Pancreas (tissue), 10 donors: ENCODE measurements around the gene ERAL1. TPM values are rescaled to one million over a fixed set of nuclear protein-coding genes. Genes with fewer than 3 reads are reported as not detected.
A peak's percentile ranks its signal among the peaks of the same experiment; 100 is the strongest.
"Not testable (repeated sequence)": the region's sequence is repeated elsewhere in the genome, so short reads cannot be mapped to it uniquely, and the experiment has no call there.

Experiments
- ATAC-seq, 4 donors: fragments of 200-7000 bp; cut with Tn5 transposase; one replicate each; pipeline versions ENCODE4 v1.8.0 to v1.9.1; 2020; ENCODE audit warnings: mild to moderate bottlenecking in 4 of 4, moderate library complexity in 4 of 4
- DNase-seq, 6 donors: peaks; one replicate each; pipeline ENCODE4 v3.0.0-alpha.2; 2020
- FAIRE-seq: peaks from 2 replicates; lab custom pipeline; 2012; peaks lifted over from hg19 to GRCh38; lab: Jason Lieb, UNC
- H3K27ac ChIP-seq, 4 donors: fragments of 200-600 bp; sonication (generic); 1 replicate in 3 of 4; 2 replicates in 1 of 4; pipeline versions ENCODE4 v1.5.0 to v1.8.0; 2020
- H3K27me3 ChIP-seq, 4 donors: fragments of 200-600 bp; one replicate each; pipeline ENCODE4 v1.8.0; 2021
- H3K36me3 ChIP-seq, 3 donors: fragments of 200-600 bp; sonication (generic) in 1 of 3; one replicate each; pipeline versions ENCODE4 v1.5.0 to v1.8.0; 2020 to 2021
- H3K4me1 ChIP-seq, 3 donors: fragments of 200-600 bp; one replicate each; pipeline ENCODE4 v1.8.0; 2021
- H3K4me3 ChIP-seq, 4 donors: fragments of 200-600 bp; sonication (generic) in 2 of 4; one replicate each; pipeline versions ENCODE4 v1.5.0 to v1.8.0; 2020 to 2021
- H3K9me3 ChIP-seq, 4 donors: fragments of 200-600 bp; one replicate each; pipeline ENCODE4 v1.8.0; 2021
- WGBS, 2 donors: extraction: QIAGEN DNeasy Blood & Tissue Kit; methylation state at CpG; one replicate each; pipeline ENCODE4 v1.1.7; 2013; 5-methylcytosine and 5-hydroxymethylcytosine counted together
- intact Hi-C, 3 donors: fragments of 100-400 bp; cut with DNase I; formaldehyde crosslinking; loops; one replicate each; pipeline versions ENCODE4 v1.11.1 to v1.14.2; 2022
- polyA plus RNA-seq, 2 donors: library from polyadenylated mRNA; stranded (reverse); fragments of 200-250 nt; gene quantifications; one replicate each; pipeline ENCODE4 v1.2.3, GENCODE V29; 2013
- total RNA-seq, 6 donors: library from RNA; stranded (reverse); fragmentation: NEBNext Ultra II Directional in 4 of 6; extraction: Animal tissue kit (Norgen Biotek cat#: 25700) in 4 of 6; gene quantifications; one replicate each; pipeline versions ENCODE4 v1.2.1 to v1.2.4, GENCODE V29; 2021 to 2023
- TF ChIP-seq, protein P1 (sequence below), 4 donors: fragments of 200-600 bp; sonication (generic) in 3 of 4; IDR thresholded peaks; one replicate each; pipeline versions ENCODE4 v1.5.0 to v1.8.0; 2021; ENCODE audit warnings: antibody characterized with exemption in 4 of 4
- donor health status: healthy with polysubstance abuse.
- donor health status: DM: no; HTN: no; CAD: no; lungs with moderate emphysema.
- donor health status: DM: no; HTN: no; CAD: no.
- donor health status: control.
- donor health status: control.
- donor health status: Bipolar disorder and iron deficiency.
- donor health status: DM: yes; HTN: yes; CAD: no.
- donor health status: DM: no; HTN: no; CAD: no.
- donor health status: DM: no; HTN: no; CAD: no.
- donor health status: DM: yes; HTN: yes; CAD: no.

ERAL1 gene
- total and polyA plus RNA-seq, 8 donors: 11.7 to 36.8 (median 17.1) TPM

GRCh38 chr17:28867276-28867675, 12.5 kb downstream of the ERAL1 start:
- Histone ChIP-seq H3K36me3 (no peaks in the 10 kb centered on the region), H3K4me3 (no peak overlapping the region), H3K27ac (no peak overlapping the region), H3K27me3 (no peaks in the 10 kb centered on the region), H3K4me1 (no peaks in the 10 kb centered on the region), H3K9me3 (no peaks in the 10 kb centered on the region)
- TF ChIP-seq, protein P1, sequence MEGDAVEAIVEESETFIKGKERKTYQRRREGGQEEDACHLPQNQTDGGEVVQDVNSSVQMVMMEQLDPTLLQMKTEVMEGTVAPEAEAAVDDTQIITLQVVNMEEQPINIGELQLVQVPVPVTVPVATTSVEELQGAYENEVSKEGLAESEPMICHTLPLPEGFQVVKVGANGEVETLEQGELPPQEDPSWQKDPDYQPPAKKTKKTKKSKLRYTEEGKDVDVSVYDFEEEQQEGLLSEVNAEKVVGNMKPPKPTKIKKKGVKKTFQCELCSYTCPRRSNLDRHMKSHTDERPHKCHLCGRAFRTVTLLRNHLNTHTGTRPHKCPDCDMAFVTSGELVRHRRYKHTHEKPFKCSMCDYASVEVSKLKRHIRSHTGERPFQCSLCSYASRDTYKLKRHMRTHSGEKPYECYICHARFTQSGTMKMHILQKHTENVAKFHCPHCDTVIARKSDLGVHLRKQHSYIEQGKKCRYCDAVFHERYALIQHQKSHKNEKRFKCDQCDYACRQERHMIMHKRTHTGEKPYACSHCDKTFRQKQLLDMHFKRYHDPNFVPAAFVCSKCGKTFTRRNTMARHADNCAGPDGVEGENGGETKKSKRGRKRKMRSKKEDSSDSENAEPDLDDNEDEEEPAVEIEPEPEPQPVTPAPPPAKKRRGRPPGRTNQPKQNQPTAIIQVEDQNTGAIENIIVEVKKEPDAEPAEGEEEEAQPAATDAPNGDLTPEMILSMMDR (IDR thresholded peaks at IDR 0.05): no peak
- 79 to 82% methylated on average over 7 of the region's 7 CpGs for WGBS, 2 donors
- no peak for FAIRE-seq
- intact Hi-C loops: no loop called here
- no peak for ATAC-seq
- DNase-seq: no peak

- DNase-seq: no peak
- intact Hi-C loops: no loop called here
- ATAC-seq: no peak
- H3K27me3 ChIP-seq: no peaks in the 10 kb centered on the region
- H3K4me3 ChIP-seq: no peak overlapping the region
- FAIRE-seq: no peak
- H3K27ac ChIP-seq: no peak overlapping the region
- H3K36me3 ChIP-seq: no peaks in the 10 kb centered on the region
- H3K9me3 ChIP-seq: no peaks in the 10 kb centered on the region
- H3K4me1 ChIP-seq: no peaks in the 10 kb centered on the region
- 83 to 87% methylated on average over 6 of the region's 6 CpGs for WGBS, 2 donors
- TF ChIP-seq, protein P1 (IDR thresholded peaks at IDR 0.05): no peak
These were observed 16.3 kb downstream of the ERAL1 start for GRCh38 chr17:28871056-28871579.

DNA sequence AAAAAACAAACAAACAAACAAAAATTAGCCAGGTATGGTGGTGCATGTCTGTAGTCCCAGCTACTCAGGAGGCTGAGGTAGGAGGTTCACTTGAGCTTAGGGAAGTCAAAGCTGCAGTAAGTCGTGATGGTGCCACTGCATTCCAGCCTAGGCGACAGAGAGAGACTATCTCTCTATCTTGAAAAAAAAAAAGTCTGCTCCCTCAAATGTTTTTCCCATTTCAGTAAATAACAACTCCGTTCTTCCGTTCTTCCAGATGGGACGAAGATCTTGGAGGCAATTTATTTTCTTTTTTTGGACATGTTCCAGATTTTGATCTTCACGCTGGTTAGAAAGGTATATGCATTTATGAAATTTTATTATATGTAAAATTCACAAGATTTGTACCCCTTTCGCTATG, 19.0 kb downstream of the ERAL1 start:
- WGBS, 2 donors: 84 to 90% methylated on average over 7 of the region's 7 CpGs
- intact Hi-C loops: no loop called here
- ATAC-seq (no peak), FAIRE-seq (no peak), DNase-seq (no peak)
- H3K27ac ChIP-seq: no peak overlapping the region
- H3K9me3 ChIP-seq: no peaks in the 10 kb centered on the region
- no peaks in the 10 kb centered on the region for H3K27me3 ChIP-seq
- no peaks in the 10 kb centered on the region for H3K36me3 ChIP-seq
- no peak overlapping the region for H3K4me3 ChIP-seq
- TF ChIP-seq, protein P1 (IDR thresholded peaks at IDR 0.05): no peak
- no peaks in the 10 kb centered on the region for H3K4me1 ChIP-seq

DNA sequence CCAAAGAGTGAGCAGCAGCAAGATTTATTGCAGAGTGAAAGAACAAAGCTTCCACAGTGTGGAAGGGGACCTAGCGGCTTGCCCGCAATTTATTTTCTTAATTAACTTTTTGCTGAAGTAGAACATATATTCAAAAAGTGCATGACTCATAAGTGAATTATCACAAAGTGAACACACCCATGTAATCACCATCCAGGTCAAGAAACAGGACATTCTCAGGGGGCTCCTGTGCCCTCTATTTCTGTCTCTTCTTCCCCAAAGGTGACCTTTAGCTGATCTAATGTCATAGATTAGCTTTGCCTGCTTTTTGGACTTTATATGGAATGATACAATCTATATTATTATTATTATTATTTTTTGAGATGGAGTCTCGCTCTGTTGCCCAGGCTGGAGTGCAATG, 19.9 kb downstream of the ERAL1 start:
- no peak overlapping the region for H3K27ac ChIP-seq
- TF ChIP-seq, protein P1 (IDR thresholded peaks at IDR 0.05): no peak
- no peak for ATAC-seq
- no peaks in the 10 kb centered on the region for H3K27me3 ChIP-seq
- intact Hi-C loops: no loop called here
- 80 to 83% methylated on average over 3 of the region's 3 CpGs for WGBS, 2 donors
- H3K4me1 ChIP-seq: no peaks in the 10 kb centered on the region
- FAIRE-seq: no peak
- no peak for DNase-seq
- H3K4me3 ChIP-seq: no peak overlapping the region
- peaks cover 0 to 5% (median 0%) of the 10 kb centered on the region in 3 donors for H3K36me3 ChIP-seq
- H3K9me3 ChIP-seq: no peaks in the 10 kb centered on the region

DNA sequence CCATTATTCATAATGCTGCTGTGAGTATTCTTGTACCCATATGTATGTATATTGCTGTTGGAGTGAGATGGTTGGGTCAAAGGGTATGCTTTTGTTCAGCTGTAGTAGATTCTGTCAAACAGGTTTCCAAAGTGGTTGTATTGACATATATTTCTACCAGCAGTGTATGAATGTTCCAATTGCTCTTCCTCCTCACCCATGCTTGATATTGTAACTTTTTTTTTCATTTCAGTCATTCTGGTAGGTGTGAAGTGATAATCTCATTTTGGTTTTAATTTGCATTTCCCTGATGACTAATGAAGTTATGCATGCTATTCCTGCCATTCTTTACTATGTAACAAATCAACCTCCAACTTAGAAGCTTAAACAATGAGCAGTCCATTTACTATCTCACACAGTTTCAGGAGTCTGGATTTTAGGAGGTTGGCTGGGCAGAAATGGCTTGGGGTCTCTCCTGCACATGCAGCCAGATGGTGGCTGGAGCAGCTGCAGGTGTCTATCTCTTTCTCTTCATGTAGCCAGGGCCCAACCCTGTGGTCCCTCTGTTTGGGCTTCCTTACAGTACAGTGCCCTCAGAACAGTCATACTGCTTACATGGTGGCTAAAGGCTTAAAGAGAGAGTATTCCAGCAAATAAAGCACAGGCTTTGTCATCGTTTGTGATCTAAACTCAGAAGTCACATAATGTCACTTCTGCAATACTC, 21.2 kb downstream of the ERAL1 start:
- Histone ChIP-seq H3K27me3 (no peaks in the 10 kb centered on the region), H3K4me1 (no peaks in the 10 kb centered on the region), H3K4me3 (no peak overlapping the region), H3K9me3 (no peaks in the 10 kb centered on the region), H3K27ac (no peak overlapping the region), H3K36me3 (peaks cover 0 to 17% (median 0%) of the 10 kb centered on the region in 3 donors)
- FAIRE-seq (no peak), ATAC-seq (no peak), DNase-seq (peak in 1 of 6 donors; percentile 14)
- WGBS, 2 donors: 32 to 46% methylated on average over 1 of the region's 1 CpG
- TF ChIP-seq, protein P1 (IDR thresholded peaks at IDR 0.05): no peak
- intact Hi-C loops: no loop called here

DNA sequence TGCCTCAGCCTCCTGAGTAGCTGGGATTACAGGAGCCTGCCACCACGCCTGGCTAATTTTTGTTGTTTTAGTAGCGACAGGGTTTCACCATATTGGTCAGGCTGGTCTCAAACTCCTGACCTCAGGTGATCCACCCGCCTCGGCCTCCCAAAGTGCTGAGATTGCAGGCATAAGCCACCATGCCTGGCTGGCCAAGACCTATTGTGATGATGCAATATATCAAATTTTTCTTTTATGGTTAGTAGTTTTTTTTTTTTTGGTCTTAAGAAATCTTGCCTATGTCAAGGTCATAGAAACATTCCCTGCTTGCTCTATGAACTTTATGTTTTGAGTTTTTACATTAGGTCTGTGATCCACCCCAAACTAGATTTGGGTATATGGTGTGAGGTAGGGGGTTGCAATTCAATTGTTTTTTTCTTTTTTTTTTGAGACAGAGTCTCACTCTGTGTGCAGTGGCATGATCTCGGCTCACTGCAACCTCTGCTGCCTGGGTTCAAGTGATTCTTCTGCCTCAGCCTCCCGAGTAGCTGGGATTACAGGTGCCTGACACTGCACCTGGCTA, 22.4 kb downstream of the ERAL1 start:
- H3K4me1 ChIP-seq, H3K4me3 ChIP-seq, H3K27me3 ChIP-seq, H3K27ac ChIP-seq, ATAC-seq, FAIRE-seq, H3K9me3 ChIP-seq, intact Hi-C loops: not testable (repeated sequence)
- peaks cover 0 to 30% (median 4%) of the 10 kb centered on the region in 3 donors for H3K36me3 ChIP-seq
- DNase-seq: peak in 1 of 6 donors; percentile 0
- WGBS, 2 donors: 93 to 95% methylated on average over 6 of the region's 6 CpGs
